H1 (cell line): Measurements from ENCODE around the gene NFXL1. TPM values are rescaled to one million over a fixed set of nuclear protein-coding genes. Genes with fewer than 3 reads are reported as not detected.
A peak's percentile ranks its signal among the peaks of the same experiment; 100 is the strongest.

Source experiments
- CTCF ChIA-PET: fragments of 300-600 bp; sonication (Branson Sonifier 250); formaldehyde crosslinking; loops from one replicate; lab custom pipeline; 2021; ENCODE audit not compliant: partially characterized antibody; lab: Charles Lee
- POLR2A ChIA-PET: fragments of 300-600 bp; sonication (Branson Sonifier 250); formaldehyde crosslinking; loops from one replicate; lab custom pipeline; 2021; ENCODE audit warnings: inconsistent platforms; ENCODE audit not compliant: partially characterized antibody; lab: Charles Lee
- DNase-seq, 2 experiments: peaks; one replicate each; pipeline versions ENCODE4 v3.0.0 to v3.0.0-alpha.2; 2010 to 2022; ENCODE audit warnings: low spot score in 2 of 2, low read depth in 1 of 2, mixed read lengths in 1 of 2
- FAIRE-seq: peaks from 2 replicates; lab custom pipeline; 2011; peaks lifted over from hg19 to GRCh38; lab: Jason Lieb, UNC
- H2AFZ ChIP-seq: 2 replicates; pipeline ENCODE4 v1.8.1; 2012; ENCODE audit warnings: low read length, inconsistent platforms
- H2AK5ac ChIP-seq: 2 replicates; pipeline ENCODE4 v1.6.1; 2013; ENCODE audit warnings: low read depth, low read length
- H2BK120ac ChIP-seq: replicated peaks from 2 replicates; pipeline ENCODE3; 2013; ENCODE audit warnings: low read depth, low read length, inconsistent platforms
- H2BK12ac ChIP-seq: 2 replicates; pipeline ENCODE4 v1.6.1; 2013; ENCODE audit warnings: low read depth, low read length
- H2BK15ac ChIP-seq: 2 replicates; pipeline ENCODE4 v1.6.1; 2013; ENCODE audit warnings: low read length
- H2BK20ac ChIP-seq: 2 replicates; pipeline ENCODE4 v1.6.1; 2013; ENCODE audit warnings: low read length
- H2BK5ac ChIP-seq: 2 replicates; pipeline ENCODE4 v1.6.1; 2013; ENCODE audit warnings: low read depth, low read length
- H3K14ac ChIP-seq: 2 replicates; pipeline ENCODE4 v1.6.1; 2013; ENCODE audit warnings: inconsistent platforms; ENCODE audit not compliant: insufficient read length
- H3K18ac ChIP-seq: 2 replicates; pipeline ENCODE4 v1.6.1; 2013; ENCODE audit warnings: low read length; ENCODE audit errors: extremely low read depth
- H3K23ac ChIP-seq: 2 replicates; pipeline ENCODE4 v1.6.1; 2013; ENCODE audit warnings: inconsistent platforms; ENCODE audit not compliant: insufficient read length
- H3K23me2 ChIP-seq: 2 replicates; pipeline ENCODE4 v1.6.1; 2013; ENCODE audit warnings: low read depth, low read length
- H3K27ac ChIP-seq: 2 replicates; pipeline ENCODE4 v1.6.1; 2011; ENCODE audit warnings: low read depth, low read length, inconsistent platforms
- H3K27me3 ChIP-seq, 4 experiments: replicated peaks in 1 of 4; 1 replicate in 1 of 4; 2 replicates in 3 of 4; pipeline versions ENCODE4 v1.6.1 to v1.8.1; 2011 to 2013; ENCODE audit warnings: low read length in 3 of 4, mild to moderate bottlenecking in 3 of 4, inconsistent platforms in 2 of 4, mixed read lengths in 2 of 4, moderate library complexity in 1 of 4; ENCODE audit not compliant: control insufficient read depth in 3 of 4, insufficient read depth in 3 of 4; ENCODE audit errors: extremely low read depth in 1 of 4
- H3K36me3 ChIP-seq, 4 experiments: 2 replicates each; pipeline versions ENCODE4 v1.6.1 to v1.8.1; 2011 to 2013; ENCODE audit warnings: mild to moderate bottlenecking in 4 of 4, low read length in 3 of 4, moderate library complexity in 2 of 4, control low read depth in 1 of 4, inconsistent platforms in 1 of 4; ENCODE audit not compliant: insufficient read depth in 4 of 4, control insufficient read depth in 2 of 4
- H3K4ac ChIP-seq: replicated peaks from 2 replicates; pipeline ENCODE3; 2013; ENCODE audit warnings: low read length, low read depth, mixed read lengths, inconsistent platforms; ENCODE audit not compliant: insufficient read length
- H3K4me1 ChIP-seq, 4 experiments: replicated peaks in 1 of 4; 1 replicate in 1 of 4; 2 replicates in 3 of 4; pipeline versions ENCODE4 v1.6.1 to v1.8.1; 2011 to 2013; ENCODE audit warnings: low read length in 3 of 4, inconsistent platforms in 2 of 4, mixed read lengths in 1 of 4; ENCODE audit not compliant: insufficient read depth in 4 of 4, control insufficient read depth in 3 of 4
- H3K4me2 ChIP-seq, 2 experiments: 2 replicates each; pipeline versions ENCODE4 v1.6.1 to v1.8.1; 2011 to 2013; ENCODE audit warnings: low read depth in 2 of 2, low read length in 2 of 2, control low read depth in 1 of 2, inconsistent platforms in 1 of 2, mild to moderate bottlenecking in 1 of 2; ENCODE audit not compliant: insufficient read depth in 1 of 2
- H3K4me3 ChIP-seq, 4 experiments: fragments of 200-600, 300-600 bp in 1 of 4; sonication (generic), shearing (Covaris generic), sonication (Bioruptor Twin) in 1 of 4; 2 replicates each; pipeline versions ENCODE4 v1.5.1 to v1.8.1; 2011 to 2016; ENCODE audit warnings: low read length in 4 of 4, low read depth in 3 of 4, control low read depth in 2 of 4, inconsistent platforms in 2 of 4, mild to moderate bottlenecking in 2 of 4, mixed read lengths in 1 of 4, moderate library complexity in 1 of 4; ENCODE audit not compliant: insufficient read depth in 2 of 4; ENCODE audit errors: extremely low read depth in 1 of 4
- H3K56ac ChIP-seq: replicated peaks from 2 replicates; pipeline ENCODE3; 2013; ENCODE audit warnings: low read depth, mild to moderate bottlenecking, mixed read lengths, low read length, inconsistent platforms; ENCODE audit not compliant: insufficient read length
- H3K79me1 ChIP-seq: 2 replicates; pipeline ENCODE4 v1.6.1; 2013; ENCODE audit warnings: low read depth, low read length, control low read depth
- H3K79me2 ChIP-seq, 2 experiments: 2 replicates each; pipeline versions ENCODE4 v1.6.1 to v1.8.1; 2012 to 2013; ENCODE audit warnings: low read length in 2 of 2, mild to moderate bottlenecking in 2 of 2, inconsistent platforms in 1 of 2; ENCODE audit not compliant: insufficient read depth in 2 of 2, control insufficient read depth in 1 of 2
- H3K9ac ChIP-seq, 4 experiments: replicated peaks in 1 of 4; 1 replicate in 1 of 4; 2 replicates in 3 of 4; pipeline versions ENCODE4 v1.6.1 to v1.8.1; 2011 to 2013; ENCODE audit warnings: low read depth in 3 of 4, low read length in 3 of 4, control low read depth in 2 of 4, mild to moderate bottlenecking in 2 of 4, moderate library complexity in 2 of 4, inconsistent platforms in 1 of 4; ENCODE audit errors: extremely low read depth in 1 of 4
- H3K9me3 ChIP-seq, 2 experiments: 2 replicates each; pipeline versions ENCODE4 v1.6.1 to v1.8.1; 2012 to 2013; ENCODE audit warnings: mild to moderate bottlenecking in 2 of 2, moderate library complexity in 2 of 2, control low read depth in 1 of 2, inconsistent platforms in 1 of 2, low read depth in 1 of 2, low read length in 1 of 2, mixed read lengths in 1 of 2; ENCODE audit not compliant: insufficient read depth in 2 of 2
- H4K20me1 ChIP-seq, 2 experiments: replicated peaks in 1 of 2; 2 replicates each; pipeline versions ENCODE3 to v1.8.1; 2011 to 2013; ENCODE audit warnings: inconsistent platforms in 2 of 2, low read length in 2 of 2, mild to moderate bottlenecking in 1 of 2; ENCODE audit not compliant: insufficient read depth in 2 of 2, control insufficient read depth in 1 of 2
- H4K5ac ChIP-seq: 2 replicates; pipeline ENCODE4 v1.6.1; 2013; ENCODE audit warnings: low read length, low read depth, mixed read lengths, inconsistent platforms; ENCODE audit not compliant: insufficient read length
- H4K8ac ChIP-seq: 2 replicates; pipeline ENCODE4 v1.8.0; 2013; ENCODE audit warnings: mild to moderate bottlenecking, moderate library complexity, low read length, inconsistent platforms; ENCODE audit not compliant: insufficient read depth; ENCODE audit errors: extremely low read depth
- H4K91ac ChIP-seq: replicated peaks from 2 replicates; pipeline ENCODE3; 2013; ENCODE audit warnings: low read length, mixed read lengths, inconsistent platforms; ENCODE audit not compliant: insufficient read length
- ASH2L ChIP-seq: fragments of 200-600, 300-600 bp; sonication (generic); IDR thresholded peaks from one replicate; pipeline ENCODE4 v1.7.1; 2017; ENCODE audit warnings: low read length
- CEBPB ChIP-seq: IDR thresholded peaks from 2 replicates; pipeline ENCODE4 v1.6.1; 2012; ENCODE audit warnings: low read depth, low read length
- CREB1 ChIP-seq: IDR thresholded peaks from 2 replicates; pipeline ENCODE4 v1.6.1; 2012; ENCODE audit warnings: inconsistent platforms
- EP300 ChIP-seq, 2 experiments: IDR thresholded peaks; 1 replicate in 1 of 2; 2 replicates in 1 of 2; pipeline ENCODE4 v1.6.1; 2011 to 2012; ENCODE audit warnings: low read depth in 2 of 2, low read length in 2 of 2, mild to moderate bottlenecking in 2 of 2, borderline replicate concordance in 1 of 2, inconsistent platforms in 1 of 2, moderate library complexity in 1 of 2
- HDAC2 ChIP-seq, 2 experiments: fragments of 300-600 bp in 1 of 2; sonication (generic) in 1 of 2; IDR thresholded peaks; 2 replicates each; pipeline ENCODE4 v1.6.1; 2011 to 2012; ENCODE audit warnings: low read depth in 2 of 2, low read length in 2 of 2, mild to moderate bottlenecking in 2 of 2, moderate library complexity in 2 of 2, borderline replicate concordance in 1 of 2, inconsistent platforms in 1 of 2
- MAFK ChIP-seq: IDR thresholded peaks from 2 replicates; pipeline ENCODE4 v1.6.1; 2012; ENCODE audit warnings: low read depth, mild to moderate bottlenecking, improper control_type of control experiment, low read length
- RAD21 ChIP-seq, 2 experiments: IDR thresholded peaks in 1 of 2; conservative IDR thresholded peaks in 1 of 2; 2 replicates each; pipeline ENCODE4 v1.6.1; 2011; ENCODE audit warnings: low read depth in 2 of 2, low read length in 2 of 2, improper control_type of control experiment in 1 of 2, inconsistent platforms in 1 of 2, mild to moderate bottlenecking in 1 of 2, moderate library complexity in 1 of 2
- TAF7 ChIP-seq: optimal IDR thresholded peaks from 2 replicates; pipeline ENCODE3; 2011; ENCODE audit warnings: low read depth, mild to moderate bottlenecking, inconsistent platforms, low read length, moderate library complexity, borderline replicate concordance
- TCF12 ChIP-seq: IDR thresholded peaks from 2 replicates; pipeline ENCODE4 v1.6.1; 2011; ENCODE audit warnings: low read depth, mild to moderate bottlenecking, low read length
- WGBS, 2 experiments: shearing (Covaris generic) in 1 of 2; methylation state at CpG; one replicate each; pipeline versions ENCODE4 v1.1.6 to v1.1.7; 2013 to 2015; ENCODE audit warnings: low lambda C conversion rate in 2 of 2, mixed read lengths in 2 of 2, inconsistent platforms in 1 of 2, low coverage in 1 of 2, missing lambda C conversion rate in 1 of 2; ENCODE audit not compliant: insufficient replicate concordance in 2 of 2, insufficient coverage in 1 of 2, insufficient read length in 1 of 2; ENCODE audit errors: extremely low coverage in 1 of 2, missing lambda C conversion rate in 1 of 2; 5-methylcytosine and 5-hydroxymethylcytosine counted together
- polyA plus RNA-seq, 7 experiments: library from polyadenylated mRNA; depleted of rRNA in 3 of 7; stranded (reverse) in 5 of 7; unstranded in 2 of 7; fragments of >200 nt in 5 of 7; fragments of 200-250 nt in 2 of 7; gene quantifications; 1 replicate in 5 of 7; 2 replicates in 1 of 7; 4 replicates in 1 of 7; pipeline versions ENCODE4 v1.2.1 to v1.2.3, GENCODE V29; 2011 to 2013; ENCODE audit warnings: missing spikeins in 2 of 7, mixed read lengths in 2 of 7
- total RNA-seq: library from RNA; stranded (reverse); fragmentation: NEBNext Ultra II Directional; extraction: Animal tissue kit (Norgen Biotek cat#: 25700); gene quantifications from 2 replicates; pipeline ENCODE4 v1.2.1, GENCODE V29; 2021

NFXL1 gene
- total and polyA plus RNA-seq, 2 of the 8 experiments (the other 6 are each of a cell fraction or from before 2014, with no cell fraction given), result 10.0 to 29.5 TPM

DNA sequence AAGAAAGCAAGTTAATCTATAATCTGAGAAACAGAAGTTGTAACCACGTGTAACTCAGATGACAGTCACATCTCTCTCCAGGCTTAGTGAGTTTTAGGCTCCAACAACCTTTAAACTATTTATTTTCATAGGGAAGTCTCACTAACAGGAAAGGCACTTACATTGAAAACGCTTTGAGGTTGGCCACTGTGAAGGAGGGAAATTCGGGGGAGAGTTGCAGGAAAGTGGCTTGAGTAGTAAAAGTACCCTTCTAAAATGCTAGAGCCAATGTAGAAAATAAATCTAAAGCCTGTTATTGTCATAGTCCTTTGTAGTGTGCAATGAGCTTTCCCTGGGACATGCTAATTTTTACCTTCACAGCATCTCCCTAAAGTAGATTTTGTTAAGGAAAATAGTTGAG is 995 bp upstream of the NFXL1 start:
- no peak overlapping the region for H2BK12ac ChIP-seq
- no peaks in the 10 kb centered on the region for H4K20me1 ChIP-seq
- H3K36me3 ChIP-seq, result peaks cover 0 to 11% (median 1%) of the 10 kb centered on the region in 4 experiments; a peak in 3 of 8 replicates
- H3K9me3 ChIP-seq, result no peaks in the 10 kb centered on the region
- no peak overlapping the region for H4K5ac ChIP-seq
- FAIRE-seq (no peak), DNase-seq (no peak)
- 51% methylated on average over 3 of the region's 3 CpGs; no CpG with 5 or more reads in 1 of the 2 experiments for WGBS, 2 experiments
- H2BK15ac ChIP-seq, result no peak overlapping the region
- H2BK120ac ChIP-seq, result no peak overlapping the region
- CTCF ChIA-PET, result interaction anchor here (2.1 kb wide), 1 partner anchor 10 kb away, joined by 12 read pairs; no protein-coding TSS in a partner anchor
- H3K79me2 ChIP-seq, result peaks cover 0 to 32% of the 10 kb centered on the region in 2 experiments; a peak in 3 of 4 replicates
- H2AFZ ChIP-seq, result no peak overlapping the region
- no peak overlapping the region for H3K27ac ChIP-seq
- H3K18ac ChIP-seq, result no peak overlapping the region
- H3K23ac ChIP-seq, result no peak overlapping the region
- no peak overlapping the region for H3K56ac ChIP-seq
- peak overlapping the region in 2 of 4 experiments; percentile 88 to 96; a peak in 3 of 8 replicates for H3K4me3 ChIP-seq
- peak overlapping the region; percentile 91 to 94; a peak in 2 of 4 replicates for H3K4me2 ChIP-seq
- H4K91ac ChIP-seq, result no peak overlapping the region
- POLR2A ChIA-PET, result interaction anchor here (2.4 kb wide), 1 partner anchor 10 kb away, joined by 12 read pairs; no protein-coding TSS in a partner anchor
- H2BK5ac ChIP-seq, result no peak overlapping the region
- H3K27me3 ChIP-seq, result no peaks in the 10 kb centered on the region
- TF ChIP-seq TAF7, result no peak
- TF ChIP-seq EP300 (IDR thresholded peaks at IDR 0.05; ENCODE audit: borderline replicate concordance in 1 of 2, low read depth in 2 of 2, low read length in 2 of 2), result no peak
- TF ChIP-seq RAD21 (IDR thresholded peaks at IDR 0.05 in 1 of 2, conservative IDR thresholded peaks at IDR 0.05 in 1 of 2; ENCODE audit: low read depth in 2 of 2, low read length in 2 of 2), result no peak
- TF ChIP-seq CEBPB, result no peak
- TF ChIP-seq TCF12, result no peak
- no peak for TF ChIP-seq MAFK
- TF ChIP-seq CREB1, result no peak
- TF ChIP-seq ASH2L, result no peak
- TF ChIP-seq HDAC2 (IDR thresholded peaks at IDR 0.05; ENCODE audit: borderline replicate concordance in 1 of 2, low read depth in 2 of 2, low read length in 2 of 2), result no peak
- H3K23me2 ChIP-seq, result peaks cover 5% of the 10 kb centered on the region; the same call in 1 of the 2 replicates
- no peak overlapping the region for H3K4ac ChIP-seq
- H4K8ac ChIP-seq, result no peak overlapping the region
- H3K14ac ChIP-seq, result no peak overlapping the region
- no peak overlapping the region for H3K9ac ChIP-seq
- H3K79me1 ChIP-seq, result no peaks in the 10 kb centered on the region
- H2AK5ac ChIP-seq, result no peak overlapping the region
- no peak overlapping the region for H2BK20ac ChIP-seq
- peaks cover 0 to 2% (median 0%) of the 10 kb centered on the region in 4 experiments; a peak in 1 of 7 replicates for H3K4me1 ChIP-seq
